ENCODE measurements around the gene PRG2. TPM values are rescaled to one million over a fixed set of nuclear protein-coding genes. Genes with fewer than 3 reads are reported as not detected.

Gene PRG2
- total RNA-seq, 4 donors from 2014 or later = 0.33 TPM; not detected in 3

DNA sequence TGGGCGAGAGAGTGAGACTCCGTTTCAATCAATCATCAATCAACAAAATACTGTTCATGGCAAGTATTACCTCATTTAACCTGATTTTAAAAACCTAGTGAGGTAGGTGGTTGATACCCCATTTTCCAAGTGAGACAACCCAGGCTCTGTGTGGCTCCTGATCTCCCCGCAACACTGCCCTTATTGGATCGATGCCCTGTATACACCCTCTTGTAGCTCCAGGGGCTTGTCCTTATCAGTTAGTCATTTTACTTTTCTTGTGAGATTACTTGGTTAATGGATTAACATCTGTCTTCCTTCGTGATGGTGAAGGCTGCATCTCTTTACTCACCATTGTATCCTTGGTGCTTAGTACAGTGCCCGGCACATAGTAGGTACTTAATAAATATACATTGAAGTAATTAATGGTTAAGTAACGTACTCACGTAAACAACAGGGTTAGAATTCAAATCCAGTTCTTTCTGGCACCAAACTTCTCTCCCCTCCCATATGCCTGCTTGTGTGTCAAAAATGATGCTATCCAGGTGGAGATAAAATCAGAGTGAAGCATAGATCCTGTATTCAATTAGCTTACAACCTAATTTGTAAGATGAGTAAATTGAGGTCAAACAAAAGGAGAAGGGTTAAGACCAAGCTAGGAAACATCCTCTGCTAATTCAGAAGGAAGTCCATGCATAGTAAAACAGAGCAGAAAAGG lies 1.8 kb upstream of the PRG2 start:
- Histone ChIP-seq H3K36me3 (no peaks in the 10 kb centered on the region), H3K4me1 (no peaks in the 10 kb centered on the region), H3K27ac (replicated peaks in 1 of 4) (no peak overlapping the region), H3K4me3 (no peak overlapping the region), H3K9me3 (no peaks in the 10 kb centered on the region), H3K27me3 (peaks cover 0 to 13% (median 0%) of the 10 kb centered on the region in 4 donors)
- TF ChIP-seq POLR2AphosphoS5 (IDR thresholded peaks at IDR 0.05) = no peak
- TF ChIP-seq POLR2A (IDR thresholded peaks at IDR 0.05; ENCODE audit: low read depth) = no peak
- TF ChIP-seq, protein P1, sequence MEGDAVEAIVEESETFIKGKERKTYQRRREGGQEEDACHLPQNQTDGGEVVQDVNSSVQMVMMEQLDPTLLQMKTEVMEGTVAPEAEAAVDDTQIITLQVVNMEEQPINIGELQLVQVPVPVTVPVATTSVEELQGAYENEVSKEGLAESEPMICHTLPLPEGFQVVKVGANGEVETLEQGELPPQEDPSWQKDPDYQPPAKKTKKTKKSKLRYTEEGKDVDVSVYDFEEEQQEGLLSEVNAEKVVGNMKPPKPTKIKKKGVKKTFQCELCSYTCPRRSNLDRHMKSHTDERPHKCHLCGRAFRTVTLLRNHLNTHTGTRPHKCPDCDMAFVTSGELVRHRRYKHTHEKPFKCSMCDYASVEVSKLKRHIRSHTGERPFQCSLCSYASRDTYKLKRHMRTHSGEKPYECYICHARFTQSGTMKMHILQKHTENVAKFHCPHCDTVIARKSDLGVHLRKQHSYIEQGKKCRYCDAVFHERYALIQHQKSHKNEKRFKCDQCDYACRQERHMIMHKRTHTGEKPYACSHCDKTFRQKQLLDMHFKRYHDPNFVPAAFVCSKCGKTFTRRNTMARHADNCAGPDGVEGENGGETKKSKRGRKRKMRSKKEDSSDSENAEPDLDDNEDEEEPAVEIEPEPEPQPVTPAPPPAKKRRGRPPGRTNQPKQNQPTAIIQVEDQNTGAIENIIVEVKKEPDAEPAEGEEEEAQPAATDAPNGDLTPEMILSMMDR (IDR thresholded peaks at IDR 0.05) = no peak
- TF ChIP-seq EP300 (IDR thresholded peaks at IDR 0.05) = no peak
- 76% methylated on average over 8 of the region's 8 CpGs for WGBS
- no peak for DNase-seq (ENCODE audit: extremely low spot score)
- intact Hi-C loops (cut with DNase I) = no loop called here

DNA sequence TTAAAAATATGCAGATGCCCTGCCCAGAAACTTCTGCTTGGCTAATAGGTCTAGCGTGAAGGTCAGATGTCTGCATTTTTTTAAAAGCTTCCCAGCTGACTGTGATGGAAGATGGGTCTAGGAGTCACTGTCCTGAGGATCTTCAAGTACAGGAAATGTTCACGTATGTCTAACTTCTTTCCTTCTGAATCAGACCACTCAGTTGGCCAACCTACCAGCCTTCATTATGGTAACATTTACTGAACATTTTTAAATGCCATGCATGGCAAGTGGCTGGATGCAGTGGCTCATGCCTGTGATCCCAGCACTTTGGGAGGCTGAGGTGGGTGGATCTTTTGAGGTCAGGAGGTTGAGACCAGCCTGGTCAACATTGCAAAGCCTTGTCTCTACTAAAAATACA lies 1.1 kb upstream of the PRG2 start:
- TF ChIP-seq POLR2A (IDR thresholded peaks at IDR 0.05; ENCODE audit: low read depth) = no peak
- TF ChIP-seq, protein P1 (IDR thresholded peaks at IDR 0.05) = no peak
- TF ChIP-seq POLR2AphosphoS5 (IDR thresholded peaks at IDR 0.05) = no peak
- no peak for TF ChIP-seq EP300 (IDR thresholded peaks at IDR 0.05)
- WGBS = 70% methylated on average over 2 of the region's 2 CpGs
- no peak for DNase-seq (ENCODE audit: extremely low spot score)
- no peak overlapping the region for H3K4me3 ChIP-seq
- no peak overlapping the region for H3K27ac ChIP-seq (replicated peaks in 1 of 4)
- intact Hi-C loops (cut with DNase I) = no loop called here
- H3K9me3 ChIP-seq = no peaks in the 10 kb centered on the region
- peaks cover 0 to 13% (median 0%) of the 10 kb centered on the region in 4 donors for H3K27me3 ChIP-seq
- no peaks in the 10 kb centered on the region for H3K4me1 ChIP-seq
- no peaks in the 10 kb centered on the region for H3K36me3 ChIP-seq

DNA sequence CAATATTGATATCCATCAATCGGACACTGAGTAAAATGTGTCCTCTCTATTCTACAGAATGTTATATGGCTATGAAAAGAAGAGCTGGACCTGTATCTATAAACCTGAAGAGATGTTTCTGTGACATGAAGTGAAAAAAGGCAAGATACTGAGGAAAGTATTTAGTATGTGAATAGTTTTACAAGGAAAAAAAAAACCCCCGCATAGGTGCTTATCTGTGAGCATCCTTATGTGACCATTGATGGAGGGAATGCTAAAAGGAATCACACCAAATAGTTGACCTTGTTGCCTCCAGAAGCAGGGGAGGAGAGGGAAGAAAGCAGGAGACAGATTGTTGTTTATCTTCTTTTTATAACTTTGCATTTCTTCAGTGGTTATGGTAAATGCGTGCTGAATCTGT lies 661 bp upstream of the PRG2 start:
- no peaks in the 10 kb centered on the region for H3K4me1 ChIP-seq
- intact Hi-C loops (cut with DNase I) = no loop called here
- 85% methylated on average over 3 of the region's 3 CpGs for WGBS
- H3K36me3 ChIP-seq = no peaks in the 10 kb centered on the region
- no peaks in the 10 kb centered on the region for H3K9me3 ChIP-seq
- no peak for TF ChIP-seq POLR2A (IDR thresholded peaks at IDR 0.05; ENCODE audit: low read depth)
- no peak for TF ChIP-seq EP300 (IDR thresholded peaks at IDR 0.05)
- TF ChIP-seq, protein P1 (IDR thresholded peaks at IDR 0.05) = no peak
- TF ChIP-seq POLR2AphosphoS5 (IDR thresholded peaks at IDR 0.05) = no peak
- no peak overlapping the region for H3K27ac ChIP-seq (replicated peaks in 1 of 4)
- peaks cover 0 to 13% (median 0%) of the 10 kb centered on the region in 4 donors for H3K27me3 ChIP-seq
- no peak overlapping the region for H3K4me3 ChIP-seq
- DNase-seq (ENCODE audit: extremely low spot score) = no peak

DNA sequence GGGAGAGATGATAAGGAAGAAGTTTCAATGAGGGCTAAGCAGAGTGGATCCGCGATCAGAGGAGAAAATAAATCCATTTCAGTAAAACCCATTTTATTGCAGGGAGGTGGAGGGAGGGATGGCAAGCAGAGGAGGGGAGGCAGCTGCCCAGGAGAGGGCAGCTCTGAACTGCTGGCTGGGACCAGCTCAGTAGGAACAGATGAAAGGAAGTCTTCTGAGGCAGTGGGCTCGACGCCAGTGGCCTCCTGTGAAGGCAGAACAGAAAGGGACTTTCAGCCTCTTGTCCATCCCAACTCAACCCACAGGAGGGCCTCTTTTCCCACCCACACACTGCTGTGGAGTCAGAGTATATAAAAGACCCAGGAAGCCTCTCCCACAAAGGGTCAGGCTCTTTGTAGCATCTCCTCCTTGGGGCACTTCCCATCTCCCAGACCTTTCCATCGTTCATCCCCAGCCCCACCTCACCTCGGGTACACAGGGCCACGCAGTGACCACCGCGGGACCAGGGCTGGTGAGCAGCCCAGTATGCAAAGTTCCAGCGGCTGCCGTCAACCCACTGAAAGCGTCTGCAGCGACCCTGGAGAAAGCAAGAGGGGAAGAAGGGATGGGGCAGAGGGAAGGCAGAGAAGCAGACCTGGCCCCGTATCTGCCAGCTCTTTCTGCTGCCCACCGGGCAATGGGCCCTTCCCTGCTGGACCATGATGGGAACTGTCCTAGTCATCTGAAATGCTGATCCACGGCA lies 3.0 kb downstream of the PRG2 start:
- H3K36me3 ChIP-seq = no peaks in the 10 kb centered on the region
- H3K9me3 ChIP-seq = no peaks in the 10 kb centered on the region
- intact Hi-C loops (cut with DNase I) = no loop called here
- DNase-seq (ENCODE audit: extremely low spot score) = no peak
- no peak for TF ChIP-seq POLR2AphosphoS5 (IDR thresholded peaks at IDR 0.05)
- TF ChIP-seq, protein P1 (IDR thresholded peaks at IDR 0.05) = peak in 1 of 3 experiments; percentile 13
- whole genome bisulfite sequencing = 72% methylated on average over 14 of the region's 16 CpGs
- peaks cover 0 to 17% (median 0%) of the 10 kb centered on the region in 4 donors for H3K27me3 ChIP-seq
- no peak overlapping the region for H3K27ac ChIP-seq (replicated peaks in 1 of 4)
- H3K4me3 ChIP-seq = no peak overlapping the region
- no peaks in the 10 kb centered on the region for H3K4me1 ChIP-seq
